Activated CD8-positive, alpha-beta memory T cell treated with anti-CD3 and anti-CD28 coated beads, Interleukin-2, amount 10 ng/mL, durations not matched to agents 7 days and 5 days (primary cell): ENCODE data around the gene FOSL1. TPM values are rescaled to one million over a fixed set of nuclear protein-coding genes. Genes with fewer than 3 reads are reported as not detected.

ENCODE experiments used
- ATAC-seq: fragments of 150-1000 bp; cut with Tn5 transposase; one replicate; pipeline ENCODE4 v1.10.0; 2021; ENCODE audit warnings: moderate library complexity
- CTCF ChIA-PET: fragments of 350-600 bp; sonication (Branson Sonifier 250); formaldehyde crosslinking; loops from one replicate; lab custom pipeline; 2021; ENCODE audit warnings: antibody characterized with exemption; lab: Charles Lee
- DNase-seq: peaks from one replicate; pipeline ENCODE4 v3.0.0-alpha.2; 2020
- H3K27ac Mint-ChIP-seq: one replicate; pipeline ENCODE4 v1.8.0; 2021; ENCODE audit warnings: mild to moderate bottlenecking, mixed read lengths
- H3K27me3 Mint-ChIP-seq: one replicate; pipeline ENCODE4 v1.8.0; 2021; ENCODE audit warnings: mixed read lengths
- H3K36me3 Mint-ChIP-seq: one replicate; pipeline ENCODE4 v1.8.0; 2021; ENCODE audit warnings: mild to moderate bottlenecking, mixed read lengths
- H3K4me1 Mint-ChIP-seq: one replicate; pipeline ENCODE4 v1.8.0; 2021; ENCODE audit warnings: mixed read lengths
- H3K4me3 Mint-ChIP-seq: one replicate; pipeline ENCODE4 v1.8.0; 2021; ENCODE audit warnings: mild to moderate bottlenecking, moderate library complexity, mixed read lengths
- H3K9me3 Mint-ChIP-seq: one replicate; pipeline ENCODE4 v1.8.0; 2022; ENCODE audit warnings: low read depth, mixed read lengths
- total RNA-seq, 2 experiments: library from RNA; stranded (reverse); gene quantifications; one replicate each; pipeline ENCODE4 v1.2.3, GENCODE V29; 2021

The FOSL1 gene
- 1 to 10 TPM; 2.7 to 6.0 TPM for total RNA-seq

DNA sequence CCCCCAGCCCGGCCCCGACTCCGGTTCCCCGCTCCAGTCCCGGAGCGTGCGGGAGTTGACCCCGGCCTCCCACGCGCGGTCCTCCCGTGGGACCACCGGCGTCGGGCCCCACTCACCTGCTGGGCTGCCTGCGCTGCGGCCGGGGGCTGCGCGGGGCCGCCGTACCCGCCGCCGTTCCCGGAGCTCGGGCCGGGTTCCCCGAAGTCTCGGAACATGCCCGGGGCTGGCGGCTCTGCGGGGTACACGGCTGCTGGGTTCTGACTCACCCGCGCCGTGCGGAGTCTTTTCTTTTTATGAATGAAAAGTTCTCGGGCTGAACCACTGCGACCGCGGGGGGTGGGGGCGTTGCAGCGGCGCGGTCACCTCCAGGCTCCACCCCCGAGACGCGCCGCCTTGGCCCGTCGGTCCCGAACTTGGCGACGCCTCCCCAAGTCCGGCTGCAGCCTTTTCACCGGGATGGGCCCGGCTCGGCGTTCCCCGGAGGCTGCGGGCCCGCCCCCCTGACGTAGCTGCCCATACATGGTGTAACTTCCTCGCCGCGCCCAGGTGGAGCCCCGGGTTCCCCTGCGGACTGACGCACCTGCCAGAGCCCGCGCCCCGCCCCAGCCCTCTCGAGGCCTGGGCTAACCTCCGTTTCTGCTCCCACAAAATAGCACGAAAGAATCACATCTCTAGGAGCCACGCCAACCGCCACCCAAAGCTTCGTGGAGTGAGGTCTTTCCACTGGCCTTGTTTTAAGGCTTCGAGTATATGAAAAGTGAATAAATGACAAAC, at the start of gene FOSL1:
Gene FOSL1, minus strand, starts transcription at position 264 of the 774 bp plus-strand sequence. Its CDS starts 49 bp downstream, at position 215.
- H3K4me1 Mint-ChIP-seq: peaks cover 56% of the 10 kb centered on the region
- H3K27ac Mint-ChIP-seq: peak within 1 kb of the TSS; percentile 70
- H3K36me3 Mint-ChIP-seq: peaks cover 2% of the 10 kb centered on the region
- peaks cover 3% of the 10 kb centered on the region for H3K27me3 Mint-ChIP-seq
- DNase-seq: peak; percentile 93
- no peaks in the 10 kb centered on the region for H3K9me3 Mint-ChIP-seq
- ATAC-seq: peak; percentile 84
- CTCF ChIA-PET: interaction anchor here (1.4 to 26.4 kb wide), 6 partner anchors 9 to 122 kb away, joined by 3 to 710 read pairs (median 8); partner anchors contain the start of genes AP5B1, CCDC85B, CFL1 and CTSW
- peak within 1 kb of the TSS; percentile 72 for H3K4me3 Mint-ChIP-seq

- Mint-ChIP-seq H3K27me3 (peaks cover 4% of the 10 kb centered on the region), H3K4me3 (no peak overlapping the region), H3K4me1 (no peaks in the 10 kb centered on the region), H3K9me3 (no peaks in the 10 kb centered on the region), H3K27ac (no peak overlapping the region), H3K36me3 (no peaks in the 10 kb centered on the region)
- CTCF ChIA-PET: interaction anchor here (1.2 kb wide), 2 partner anchors 11 to 47 kb away, joined by 3 read pairs; partner anchors contain the start of gene FOSL1
- DNase-seq (no peak), ATAC-seq (no peak)
Observed at GRCh38 chr11:65947603-65948125, 47.5 kb upstream of the FOSL1 start.

GRCh38 chr11:65947133-65947532, 46.9 kb upstream of the FOSL1 start:
- H3K27ac Mint-ChIP-seq: no peak overlapping the region
- CTCF ChIA-PET: interaction anchor here (1.1 to 1.2 kb wide), 2 partner anchors 11 to 47 kb away, joined by 3 read pairs; partner anchors contain the start of gene FOSL1
- ATAC-seq: no peak
- no peaks in the 10 kb centered on the region for H3K36me3 Mint-ChIP-seq
- no peak overlapping the region for H3K4me3 Mint-ChIP-seq
- no peaks in the 10 kb centered on the region for H3K9me3 Mint-ChIP-seq
- H3K27me3 Mint-ChIP-seq: peaks cover 4% of the 10 kb centered on the region
- H3K4me1 Mint-ChIP-seq: no peaks in the 10 kb centered on the region
- DNase-seq: no peak

DNA sequence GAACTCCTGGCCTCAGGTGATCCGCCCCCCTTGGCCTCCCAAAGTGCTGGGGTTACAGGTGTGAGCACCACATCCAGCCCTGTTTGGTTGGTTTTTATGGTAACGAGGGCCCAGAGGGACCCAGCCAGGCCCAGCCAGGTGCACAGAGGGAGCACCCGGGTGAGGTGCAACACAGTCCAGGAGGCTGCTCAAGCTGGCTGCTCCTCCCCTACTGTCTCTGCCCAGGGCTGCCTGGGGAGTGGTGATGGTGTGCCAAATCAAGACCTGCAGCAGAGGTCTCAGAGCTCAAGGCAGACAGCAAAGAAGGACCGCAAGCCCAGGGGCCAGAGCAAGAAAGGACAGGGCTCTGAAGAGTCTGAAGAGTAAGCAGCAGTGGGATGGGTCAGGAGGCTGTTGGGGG, 46.5 kb upstream of the FOSL1 start:
- ATAC-seq: no peak

DNA sequence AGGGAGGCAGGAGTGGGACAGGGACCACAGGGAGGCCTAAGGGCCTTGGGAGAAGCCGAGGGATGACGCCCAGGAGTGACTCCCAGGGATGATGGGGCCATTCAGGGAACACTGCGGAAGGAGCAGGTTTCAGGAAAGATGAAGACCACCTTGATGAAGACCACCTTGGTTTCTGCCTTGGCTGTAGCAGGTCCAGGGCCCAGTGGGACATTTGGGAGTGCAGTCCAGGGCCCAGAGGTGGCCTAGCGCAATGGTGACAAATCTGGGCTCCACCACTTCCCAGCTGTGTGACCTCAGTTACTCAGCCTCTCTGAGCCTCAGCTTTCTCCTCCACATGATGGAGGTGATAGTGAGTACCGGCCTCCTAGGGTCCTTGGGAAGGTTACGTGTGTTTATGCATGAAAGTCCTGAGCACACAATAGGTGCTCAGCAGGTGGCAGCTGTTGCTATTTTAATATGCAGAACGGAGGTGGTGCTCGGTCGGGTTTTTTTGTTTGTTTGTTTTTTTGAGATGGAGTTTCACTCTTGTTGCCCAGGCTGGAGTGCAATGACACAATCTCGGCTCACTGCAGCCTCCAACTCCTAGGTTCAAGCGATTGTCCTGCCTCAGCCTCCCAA, 45.9 kb upstream of the FOSL1 start:
- Mint-ChIP-seq H3K36me3 (no peaks in the 10 kb centered on the region), H3K27me3 (peaks cover 2% of the 10 kb centered on the region), H3K4me3 (no peak overlapping the region), H3K9me3 (no peaks in the 10 kb centered on the region), H3K4me1 (peaks cover 4% of the 10 kb centered on the region), H3K27ac (no peak overlapping the region)
- CTCF ChIA-PET: interaction anchor here (1.1 to 1.2 kb wide), 3 partner anchors 10 to 46 kb away, joined by 3 read pairs; partner anchors contain the start of gene FOSL1
- DNase-seq: no peak
- ATAC-seq: no peak

More for the DNA sequence above, 46.5 kb upstream of the FOSL1 start:
- Mint-ChIP-seq H3K9me3 (no peaks in the 10 kb centered on the region), H3K36me3 (no peaks in the 10 kb centered on the region), H3K4me3 (no peak overlapping the region), H3K4me1 (no peaks in the 10 kb centered on the region), H3K27ac (no peak overlapping the region), H3K27me3 (peaks cover 4% of the 10 kb centered on the region)
- DNase-seq: no peak
- CTCF ChIA-PET: interaction anchor here (1.1 to 1.2 kb wide), 3 partner anchors 11 to 46 kb away, joined by 3 read pairs; partner anchors contain the start of gene FOSL1

GRCh38 chr11:65945430-65945911, 45.3 kb upstream of the FOSL1 start, which contains the start of gene TSGA10IP:
Gene TSGA10IP (plus strand): TSS chr11:65945480. CDS start chr11:65945676, 196 bp downstream.
- Mint-ChIP-seq H3K27me3 (no peaks in the 10 kb centered on the region), H3K36me3 (no peaks in the 10 kb centered on the region), H3K9me3 (no peaks in the 10 kb centered on the region), H3K27ac (no peak within 1 kb of the TSS), H3K4me1 (peaks cover 5% of the 10 kb centered on the region), H3K4me3 (no peak within 1 kb of the TSS)
- ATAC-seq: no peak
- CTCF ChIA-PET: no interaction called here
- no peak for DNase-seq

DNA sequence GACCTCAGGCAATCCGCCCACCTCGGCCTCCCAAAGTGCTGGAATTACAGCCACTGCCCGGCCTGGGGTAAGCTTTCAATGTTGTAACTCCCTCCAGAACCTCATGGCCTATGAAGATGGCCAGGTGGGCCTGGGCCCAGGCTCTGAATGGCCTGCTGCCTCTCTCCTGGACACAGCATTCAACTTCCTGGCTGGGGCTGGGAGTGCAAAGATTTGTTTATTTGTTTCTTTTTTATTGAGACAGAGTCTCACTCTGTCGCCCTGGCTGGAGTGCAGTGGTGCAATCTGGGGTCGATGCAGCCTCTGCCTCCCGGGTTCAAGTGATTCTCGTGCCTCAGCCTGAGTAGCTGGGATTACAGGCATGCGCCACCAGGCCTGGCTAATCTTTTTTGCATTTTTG, 44.6 kb upstream of the FOSL1 start:
- no peaks in the 10 kb centered on the region for H3K27me3 Mint-ChIP-seq

GRCh38 chr11:65944191-65944590, 44.0 kb upstream of the FOSL1 start:
- Mint-ChIP-seq H3K36me3 (no peaks in the 10 kb centered on the region), H3K4me1 (peaks cover 5% of the 10 kb centered on the region), H3K27me3 (no peaks in the 10 kb centered on the region), H3K9me3 (no peaks in the 10 kb centered on the region), H3K4me3 (no peak overlapping the region), H3K27ac (no peak overlapping the region)
- CTCF ChIA-PET: interaction anchor here (0.8 to 1.0 kb wide), 2 partner anchors 13 to 23 kb away, joined by 3 read pairs; no protein-coding TSS in a partner anchor
- ATAC-seq (no peak), DNase-seq (no peak)

More for the DNA sequence above, 44.6 kb upstream of the FOSL1 start:
- H3K27ac Mint-ChIP-seq: no peak overlapping the region
- no peaks in the 10 kb centered on the region for H3K36me3 Mint-ChIP-seq
- ATAC-seq (no peak), DNase-seq (no peak)
- H3K4me3 Mint-ChIP-seq: no peak overlapping the region
- H3K4me1 Mint-ChIP-seq: peaks cover 5% of the 10 kb centered on the region
- H3K9me3 Mint-ChIP-seq: no peaks in the 10 kb centered on the region
- CTCF ChIA-PET: no interaction called here

DNA sequence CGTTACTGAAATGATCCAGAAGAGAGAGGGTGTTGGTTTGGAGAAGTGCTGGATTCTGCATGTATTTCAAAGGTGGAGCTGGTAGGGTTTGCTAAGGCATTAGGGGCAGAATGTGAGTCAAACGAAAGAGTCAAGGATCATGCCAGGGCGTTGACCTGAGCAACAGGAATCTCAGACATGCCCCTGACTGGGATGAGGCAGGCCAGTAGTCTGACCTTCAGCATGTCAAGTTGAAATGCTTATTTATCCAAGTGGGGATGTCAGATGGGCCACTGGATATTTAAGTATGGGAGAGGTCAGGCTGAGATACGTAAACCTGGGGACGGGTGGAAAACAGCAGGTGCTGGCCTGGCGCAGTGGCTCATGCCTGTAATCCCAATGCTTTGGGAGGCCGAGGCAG, 42.3 kb upstream of the FOSL1 start:
- no peak for DNase-seq
- Mint-ChIP-seq H3K4me3 (no peak overlapping the region), H3K27me3 (peaks cover 1% of the 10 kb centered on the region), H3K9me3 (no peaks in the 10 kb centered on the region), H3K36me3 (no peaks in the 10 kb centered on the region), H3K27ac (no peak overlapping the region), H3K4me1 (peaks cover 5% of the 10 kb centered on the region)
- no peak for ATAC-seq
- CTCF ChIA-PET: interaction anchor here (1.0 kb wide), 1 partner anchor 58 kb away, joined by 3 read pairs; no protein-coding TSS in a partner anchor

DNA sequence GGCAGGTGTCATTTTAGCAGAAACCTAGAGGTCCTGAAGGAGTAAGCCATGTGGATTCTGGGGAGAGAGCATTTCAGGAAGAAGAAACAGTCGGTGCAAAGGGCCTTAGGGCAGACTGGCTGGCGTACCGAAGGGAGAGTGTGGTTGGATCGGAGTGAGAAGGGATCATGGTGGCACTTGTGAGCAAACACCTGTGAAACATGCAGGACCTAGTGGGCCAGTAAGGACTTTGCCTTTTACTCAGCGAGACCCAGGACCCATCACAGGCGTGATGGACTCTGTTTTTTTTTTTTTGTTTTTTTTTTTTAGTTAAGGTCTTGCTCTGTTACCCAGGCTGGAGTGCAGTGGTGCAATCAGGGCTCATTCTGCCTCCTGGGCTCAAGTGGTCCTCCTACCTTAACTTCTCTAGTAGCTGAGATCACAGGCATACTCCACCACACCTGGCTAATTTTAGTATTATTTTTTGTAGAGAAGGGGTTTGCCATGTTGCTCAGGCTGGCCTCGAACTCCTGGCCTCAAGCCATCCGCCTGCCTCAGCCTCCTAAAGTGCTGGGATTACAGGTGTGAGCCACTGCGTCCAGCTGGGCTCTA, 41.6 kb upstream of the FOSL1 start:
- ATAC-seq (no peak), DNase-seq (no peak)
- H3K4me3 Mint-ChIP-seq: no peak overlapping the region
- no peaks in the 10 kb centered on the region for H3K9me3 Mint-ChIP-seq
- peaks cover 6% of the 10 kb centered on the region for H3K27me3 Mint-ChIP-seq
- CTCF ChIA-PET: interaction anchor here (1.0 kb wide), 1 partner anchor 57 kb away, joined by 3 read pairs; no protein-coding TSS in a partner anchor
- peaks cover 5% of the 10 kb centered on the region for H3K4me1 Mint-ChIP-seq
- no peak overlapping the region for H3K27ac Mint-ChIP-seq
- no peaks in the 10 kb centered on the region for H3K36me3 Mint-ChIP-seq

GRCh38 chr11:65937766-65938165, 37.6 kb upstream of the FOSL1 start:
- H3K27ac Mint-ChIP-seq: no peak overlapping the region
- ATAC-seq (no peak), DNase-seq (no peak)
- no peaks in the 10 kb centered on the region for H3K36me3 Mint-ChIP-seq
- H3K9me3 Mint-ChIP-seq: no peaks in the 10 kb centered on the region
- H3K4me3 Mint-ChIP-seq: no peak overlapping the region
- peaks cover 8% of the 10 kb centered on the region for H3K27me3 Mint-ChIP-seq
- CTCF ChIA-PET: interaction anchor here (0.8 to 3.0 kb wide), 4 partner anchors 18 to 53 kb away, joined by 3 to 14 read pairs (median 8); partner anchors contain the start of gene FIBP
- H3K4me1 Mint-ChIP-seq: peaks cover 5% of the 10 kb centered on the region

DNA sequence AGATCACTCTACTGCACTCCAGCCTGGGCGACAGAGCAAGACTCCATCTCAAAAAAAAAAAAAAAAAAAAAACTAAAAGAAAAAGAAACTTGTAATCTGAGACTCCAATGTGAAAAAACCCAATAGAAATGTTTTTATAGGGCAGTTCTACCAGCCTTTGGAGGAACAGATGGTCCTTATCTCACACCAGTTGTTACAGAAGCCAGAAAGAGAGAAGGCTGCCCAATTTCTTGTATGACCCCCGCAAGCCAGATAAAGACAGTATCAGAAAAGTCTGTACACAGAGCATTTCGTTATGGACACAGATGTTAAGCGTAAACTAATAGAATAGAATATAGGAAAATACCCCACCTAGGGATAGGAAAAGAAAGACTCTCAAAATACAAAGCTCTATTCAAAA, 33.8 kb upstream of the FOSL1 start:
- ATAC-seq: no peak
- DNase-seq: no peak
- Mint-ChIP-seq H3K27me3 (peaks cover 8% of the 10 kb centered on the region), H3K27ac (no peak overlapping the region), H3K9me3 (no peaks in the 10 kb centered on the region), H3K36me3 (peaks cover 2% of the 10 kb centered on the region), H3K4me1 (peaks cover 27% of the 10 kb centered on the region), H3K4me3 (no peak overlapping the region)
- CTCF ChIA-PET: interaction anchor here (0.7 to 3.9 kb wide), 4 partner anchors 16 to 73 kb away, joined by 3 to 18 read pairs (median 7); partner anchors contain the start of gene FIBP
